T1000 (cell line): Measurements from ENCODE around the gene OOSP1.
"Not testable (repeated sequence)": the region's sequence is repeated elsewhere in the genome, so short reads cannot be mapped to it uniquely, and the experiment has no call there.

Experiments used
- DNase-seq: peaks from one replicate; lab custom pipeline; 2025; ENCODE audit warnings: mixed read lengths; lab: John Stamatoyannopoulos, UW

The OOSP1 gene

GRCh38 chr11:59960502-59961381 is 22.5 kb downstream of the OOSP1 start:
- DNase-seq, result no peak

DNA sequence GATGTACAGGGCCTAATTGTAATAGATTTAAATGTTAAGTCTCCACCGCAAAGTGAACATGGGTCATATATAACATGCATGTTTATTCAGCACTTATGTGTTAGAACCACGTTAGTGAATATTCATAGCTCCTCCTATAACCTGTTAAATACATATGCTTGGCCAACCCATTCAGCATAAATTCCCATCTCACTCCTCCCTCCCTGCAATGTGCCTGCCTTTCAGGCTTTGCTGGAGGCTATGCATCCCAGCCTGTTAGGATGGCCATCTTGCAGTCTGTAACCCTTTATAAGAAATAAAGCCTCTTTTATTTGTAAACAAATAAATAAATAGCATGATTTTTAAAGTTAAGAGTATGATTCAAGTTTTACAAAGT is 23.9 kb downstream of the OOSP1 start:
- DNase-seq, result no peak

GRCh38 chr11:59963733-59964132 is 25.5 kb downstream of the OOSP1 start, which contains the start of gene OOSP4A:
OOSP4A (plus strand) TSS chr11:59964033; CDS start chr11:59964033, 0 bp downstream.
- no peak for DNase-seq

- no peak for DNase-seq
Measured at GRCh38 chr11:59965424-59965823, 27.2 kb downstream of the OOSP1 start.

GRCh38 chr11:59966201-59966600 is 28.0 kb downstream of the OOSP1 start:
- no peak for DNase-seq

DNA sequence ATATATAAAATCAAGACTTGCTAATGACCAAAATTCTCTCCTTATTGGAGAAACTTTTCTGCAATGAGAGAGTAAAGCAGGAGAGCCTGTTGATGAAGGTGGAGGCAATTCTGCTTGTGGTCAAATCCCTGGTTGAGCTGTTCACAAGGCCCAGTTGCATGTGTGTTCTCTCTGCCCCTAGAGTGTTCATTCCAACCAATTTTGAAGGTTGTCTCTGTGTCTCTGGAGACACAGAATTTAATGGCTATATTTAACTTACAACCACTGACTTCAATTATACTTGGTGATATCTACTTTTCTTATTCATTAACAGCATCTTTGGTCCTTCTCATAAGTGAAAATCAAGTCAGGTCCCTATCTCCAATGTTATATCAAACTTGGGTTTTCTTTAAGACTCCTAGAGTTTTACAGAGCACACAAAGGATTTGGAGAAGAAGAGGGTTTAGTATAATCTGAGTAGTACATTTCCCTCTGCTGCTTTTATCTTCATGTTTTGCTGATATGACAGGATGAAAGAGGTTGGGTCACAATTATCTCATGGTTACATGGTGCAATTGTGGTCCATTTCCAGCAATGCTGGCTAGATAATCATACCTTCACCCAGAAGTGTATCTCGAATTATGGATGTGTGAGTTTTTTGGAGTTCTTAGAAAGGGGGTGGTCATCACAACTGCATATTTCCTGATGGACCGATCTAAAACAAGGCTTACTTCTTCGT is 29.6 kb downstream of the OOSP1 start:
- DNase-seq, result no peak

GRCh38 chr11:59968395-59968783 is 30.2 kb downstream of the OOSP1 start:
- DNase-seq, result no peak

GRCh38 chr11:59973097-59973496 is 34.9 kb downstream of the OOSP1 start:
- no peak for DNase-seq

DNA sequence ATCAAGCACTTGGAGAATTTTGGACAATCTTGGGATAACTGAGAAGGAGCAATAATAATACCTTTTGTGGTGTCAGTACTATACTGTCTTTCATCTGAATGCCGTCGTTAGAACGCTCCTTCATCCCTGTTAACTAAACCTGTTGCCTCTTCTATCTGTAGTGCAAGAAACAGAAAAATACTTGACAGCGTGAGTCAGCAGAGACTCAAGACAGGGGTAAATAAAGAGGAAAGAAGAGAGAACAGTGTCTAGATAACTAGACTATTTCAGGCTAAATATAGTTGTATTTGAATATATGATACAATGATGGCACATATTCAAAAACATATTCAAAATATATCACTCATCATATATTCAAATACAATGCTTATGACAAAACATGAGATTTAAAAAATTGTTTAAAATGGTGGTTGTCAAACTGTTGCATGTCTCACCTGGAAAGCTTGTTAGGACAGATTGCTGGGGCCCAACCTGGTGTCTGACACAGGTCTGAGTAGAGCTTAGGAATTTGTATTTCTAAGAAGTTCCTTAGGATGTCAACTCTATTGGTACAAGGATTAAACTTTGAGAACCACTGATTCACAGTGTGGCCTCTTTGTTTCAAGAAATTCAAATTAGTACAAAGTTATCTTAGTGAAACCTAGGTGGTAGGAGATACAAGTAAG is 43.0 kb downstream of the OOSP1 start:
- no peak for DNase-seq

DNA sequence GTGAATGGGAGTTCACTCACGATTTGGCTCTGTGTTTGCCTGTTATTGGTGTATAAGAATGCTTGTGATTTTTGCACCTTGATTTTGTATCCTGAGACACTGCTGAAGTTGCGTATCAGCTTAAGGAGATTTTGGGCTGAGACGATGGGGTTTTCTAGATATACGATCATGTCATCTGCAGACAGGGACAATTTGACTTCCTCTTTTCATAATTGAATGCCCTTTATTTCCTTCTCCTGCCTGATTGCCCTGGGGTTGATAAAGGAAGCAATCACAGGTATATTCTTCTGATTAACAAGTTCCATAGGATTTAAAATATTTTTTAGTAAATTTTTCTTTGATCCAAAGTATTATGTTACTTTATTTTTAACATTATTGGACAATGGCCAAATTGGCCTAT is 43.8 kb downstream of the OOSP1 start:
- DNase-seq, result not testable (repeated sequence)

- no peak for DNase-seq
Measured at GRCh38 chr11:59983212-59983611, 45.0 kb downstream of the OOSP1 start.

GRCh38 chr11:59984368-59984767 is 46.1 kb downstream of the OOSP1 start:
- no peak for DNase-seq

GRCh38 chr11:59990421-59990820 is 52.2 kb downstream of the OOSP1 start:
- no peak for DNase-seq

DNA sequence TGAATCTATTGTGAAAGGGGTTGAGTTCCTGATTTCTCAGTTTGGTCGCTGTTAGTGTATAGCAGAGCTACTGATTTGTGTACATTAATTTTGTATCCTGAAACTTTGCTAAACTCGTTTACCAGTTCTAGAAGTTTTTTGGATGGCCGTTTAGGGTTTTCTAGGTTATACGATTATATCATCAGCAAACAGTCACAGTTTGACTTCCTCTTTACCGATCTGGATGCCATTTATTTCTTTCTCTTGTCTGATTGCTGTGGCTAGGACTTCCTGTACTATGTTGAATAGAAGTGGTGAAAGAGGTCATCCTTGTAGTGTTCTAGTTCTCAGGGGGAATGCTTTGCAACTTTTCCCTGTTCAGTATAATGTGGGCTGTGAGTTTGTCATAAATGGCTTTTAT is 54.2 kb downstream of the OOSP1 start:
- DNase-seq, result no peak

DNA sequence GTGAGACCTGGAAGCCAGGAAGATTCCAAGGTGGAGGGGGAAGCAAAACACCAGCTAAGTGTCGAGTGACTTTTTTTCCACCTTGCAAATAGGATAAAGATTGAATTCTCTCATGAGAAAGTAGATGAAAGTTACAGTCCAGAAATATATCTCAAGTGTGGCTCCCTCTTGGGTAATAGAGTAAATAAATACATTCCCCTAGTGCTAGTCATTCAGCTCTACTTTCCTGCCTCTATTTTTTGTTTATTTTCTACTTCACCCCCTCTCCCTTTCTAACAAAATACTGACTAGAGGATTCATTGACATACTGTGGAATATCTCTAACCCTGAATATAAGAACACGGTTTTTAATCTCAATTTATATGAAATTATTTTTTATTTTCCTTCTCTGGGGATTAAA is 59.6 kb downstream of the OOSP1 start:
- no peak for DNase-seq

GRCh38 chr11:59999691-60000090 is 61.5 kb downstream of the OOSP1 start:
- DNase-seq, result no peak

DNA sequence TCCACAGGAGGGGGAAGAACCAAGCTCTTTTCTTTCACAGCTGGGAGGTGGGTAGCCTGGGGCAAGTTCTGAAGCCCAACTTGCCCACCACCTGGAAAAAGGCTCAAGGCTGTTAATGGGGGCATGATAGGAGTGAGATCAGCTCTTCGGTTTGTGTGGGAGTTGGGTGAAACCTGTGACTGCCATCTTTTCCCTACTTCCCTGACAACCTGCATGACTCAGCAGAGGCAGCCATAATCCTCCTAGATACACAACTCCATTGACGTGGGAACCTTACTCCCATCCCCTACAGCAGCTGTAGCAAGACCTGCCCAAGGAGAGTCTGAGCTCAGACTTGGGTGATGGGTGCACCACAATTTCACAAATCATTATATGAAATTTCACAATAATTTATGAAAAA is 65.5 kb downstream of the OOSP1 start:
- no peak for DNase-seq

GRCh38 chr11:60005360-60005759 is 67.1 kb downstream of the OOSP1 start:
- DNase-seq, result no peak
